Fibroblast of skin of right biceps (primary cell): Measurements from ENCODE around the gene APH1B.

Experiments used
- DNase-seq: peaks from one replicate; pipeline ENCODE4 v3.0.0-alpha.2; 2013

APH1B gene

GRCh38 chr15:63357731-63358130, 80.3 kb downstream of the APH1B start:
- no peak for DNase-seq

DNA sequence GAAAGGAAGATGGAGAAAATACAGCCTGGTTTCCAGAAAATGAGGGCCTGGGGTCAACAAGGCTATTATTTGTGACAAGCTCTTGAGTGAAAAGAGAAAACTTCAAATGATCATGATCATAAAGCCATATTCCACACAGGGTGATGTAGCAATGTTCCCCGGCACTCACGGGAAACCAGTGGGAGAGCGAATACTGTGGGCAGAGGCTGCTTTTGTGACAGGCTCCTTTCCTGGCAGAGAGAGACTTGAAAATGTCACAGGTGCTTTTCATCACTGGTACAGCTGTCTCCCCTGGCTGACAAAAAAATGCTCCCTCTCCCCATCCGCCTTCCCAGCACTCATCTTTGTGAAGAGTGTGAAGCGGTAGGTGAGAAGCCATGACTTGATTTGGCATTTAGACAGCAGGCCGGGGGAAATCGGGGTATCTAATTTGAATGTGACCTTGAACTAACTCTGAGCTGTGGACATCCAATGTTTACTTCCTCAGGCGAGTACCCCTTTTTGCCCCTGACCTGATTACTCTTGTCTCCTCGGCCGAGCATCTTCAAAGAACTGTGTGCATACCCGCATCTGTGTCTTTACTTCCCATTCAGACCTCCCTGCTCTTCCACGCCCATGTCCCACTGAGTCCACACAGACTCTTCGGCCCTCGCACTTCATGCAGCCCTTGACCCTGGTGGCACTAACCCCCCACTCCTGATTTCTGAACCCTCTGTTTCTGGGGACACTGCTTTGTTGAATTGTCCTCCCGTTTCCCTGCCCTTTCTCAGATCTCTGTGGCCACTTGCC, 81.0 kb downstream of the APH1B start:
- no peak for DNase-seq
